Right kidney (tissue), 1 donor: ENCODE measurements around the gene INHBE.

Source experiments
- DNase-seq: peaks from one replicate; pipeline ENCODE4 v3.0.0-alpha.2; 2016

Gene INHBE

GRCh38 chr12:57461276-57461916 is 6.3 kb downstream of the INHBE start:
- DNase-seq, result peak; percentile 82

- peak; percentile 81 for DNase-seq
Observed at GRCh38 chr12:57461917-57462250, 6.8 kb downstream of the INHBE start.

- peak; percentile 89 for DNase-seq
Observed at GRCh38 chr12:57462251-57462911, 7.3 kb downstream of the INHBE start.

GRCh38 chr12:57462912-57463253 is 7.8 kb downstream of the INHBE start:
- no peak for DNase-seq

DNA sequence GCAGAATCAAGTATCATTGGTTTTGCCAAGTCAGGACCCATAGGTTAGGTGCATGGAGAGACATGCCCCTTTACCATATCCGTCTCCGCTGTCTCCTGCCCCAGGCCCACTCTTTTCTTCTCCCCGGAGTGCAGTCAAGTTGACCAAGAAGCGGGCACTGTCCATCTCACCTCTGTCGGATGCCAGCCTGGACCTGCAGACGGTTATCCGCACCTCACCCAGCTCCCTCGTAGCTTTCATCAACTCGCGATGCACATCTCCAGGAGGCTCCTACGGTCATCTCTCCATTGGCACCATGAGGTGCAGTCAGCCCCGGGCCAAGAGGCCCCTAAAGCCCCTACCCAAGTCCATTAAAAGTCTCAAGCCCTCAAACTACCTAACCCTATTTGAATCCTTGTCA is 9.5 kb downstream of the INHBE start:
- no peak for DNase-seq

GRCh38 chr12:57465030-57465746 is 10.1 kb downstream of the INHBE start:
- DNase-seq, result no peak

DNA sequence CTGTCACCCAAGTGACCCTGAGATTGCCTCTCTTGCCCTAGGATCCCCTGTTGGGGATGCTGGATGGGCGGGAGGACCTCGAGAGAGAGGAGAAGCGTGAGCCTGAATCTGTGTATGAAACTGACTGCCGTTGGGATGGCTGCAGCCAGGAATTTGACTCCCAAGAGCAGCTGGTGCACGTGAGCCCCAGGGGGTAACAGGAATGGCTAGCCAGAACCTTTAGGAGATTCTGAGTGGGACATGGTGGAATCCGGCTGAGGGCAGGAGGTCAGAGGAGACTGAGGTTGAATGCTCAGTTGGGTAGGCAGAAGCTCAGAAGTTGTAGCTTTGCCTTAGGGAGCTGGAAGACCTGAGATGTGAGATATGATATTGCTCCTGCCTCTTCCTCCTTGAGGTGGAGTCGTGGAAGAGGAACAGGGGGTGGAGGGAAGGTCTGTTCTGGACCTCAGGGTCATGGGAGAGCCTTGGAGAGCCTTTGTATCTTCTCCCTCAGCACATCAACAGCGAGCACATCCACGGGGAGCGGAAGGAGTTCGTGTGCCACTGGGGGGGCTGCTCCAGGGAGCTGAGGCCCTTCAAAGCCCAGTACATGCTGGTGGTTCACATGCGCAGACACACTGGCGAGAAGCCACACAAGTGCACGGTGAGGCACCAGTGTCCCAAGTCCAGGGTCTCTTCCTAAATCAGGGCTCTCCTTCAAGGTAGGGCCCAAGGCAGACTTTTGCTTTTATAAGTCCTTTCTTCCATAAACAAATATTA is 10.8 kb downstream of the INHBE start:
- no peak for DNase-seq

DNA sequence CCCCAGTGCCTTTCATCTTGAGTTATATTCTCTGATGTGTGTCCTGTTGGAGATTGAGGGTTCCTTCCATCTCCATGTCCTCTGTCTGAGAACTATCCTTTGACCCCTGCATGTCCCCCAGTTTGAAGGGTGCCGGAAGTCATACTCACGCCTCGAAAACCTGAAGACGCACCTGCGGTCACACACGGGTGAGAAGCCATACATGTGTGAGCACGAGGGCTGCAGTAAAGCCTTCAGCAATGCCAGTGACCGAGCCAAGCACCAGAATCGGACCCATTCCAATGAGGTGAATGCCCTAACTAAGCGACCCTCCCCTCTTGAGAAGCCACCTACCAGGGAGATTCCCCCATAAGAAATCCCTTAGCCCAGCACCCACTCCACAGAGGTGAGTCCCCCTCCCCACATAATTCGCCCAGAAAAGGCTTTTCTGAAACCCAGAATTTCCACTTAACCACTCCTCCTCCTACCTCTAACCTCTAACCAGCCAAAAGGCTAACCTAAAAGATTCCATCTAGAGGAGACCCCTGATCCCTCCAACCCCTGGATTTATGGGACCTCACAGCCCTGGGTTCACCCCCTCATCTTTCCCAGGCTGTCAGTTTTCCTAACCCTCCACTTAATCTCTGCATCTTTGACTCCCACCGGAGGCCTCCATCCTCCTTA is 12.2 kb downstream of the INHBE start:
- no peak for DNase-seq

DNA sequence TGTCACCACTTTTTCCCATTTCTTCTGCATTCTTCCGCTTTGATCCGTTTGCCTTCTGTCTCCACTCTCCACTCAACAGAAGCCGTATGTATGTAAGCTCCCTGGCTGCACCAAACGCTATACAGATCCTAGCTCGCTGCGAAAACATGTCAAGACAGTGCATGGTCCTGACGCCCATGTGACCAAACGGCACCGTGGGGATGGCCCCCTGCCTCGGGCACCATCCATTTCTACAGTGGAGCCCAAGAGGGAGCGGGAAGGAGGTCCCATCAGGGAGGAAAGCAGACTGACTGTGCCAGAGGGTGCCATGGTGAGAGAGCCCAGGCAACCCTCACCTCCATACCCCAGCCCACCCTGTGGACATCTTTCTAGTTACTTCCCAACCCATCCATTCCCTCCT is 12.8 kb downstream of the INHBE start:
- no peak for DNase-seq

DNA sequence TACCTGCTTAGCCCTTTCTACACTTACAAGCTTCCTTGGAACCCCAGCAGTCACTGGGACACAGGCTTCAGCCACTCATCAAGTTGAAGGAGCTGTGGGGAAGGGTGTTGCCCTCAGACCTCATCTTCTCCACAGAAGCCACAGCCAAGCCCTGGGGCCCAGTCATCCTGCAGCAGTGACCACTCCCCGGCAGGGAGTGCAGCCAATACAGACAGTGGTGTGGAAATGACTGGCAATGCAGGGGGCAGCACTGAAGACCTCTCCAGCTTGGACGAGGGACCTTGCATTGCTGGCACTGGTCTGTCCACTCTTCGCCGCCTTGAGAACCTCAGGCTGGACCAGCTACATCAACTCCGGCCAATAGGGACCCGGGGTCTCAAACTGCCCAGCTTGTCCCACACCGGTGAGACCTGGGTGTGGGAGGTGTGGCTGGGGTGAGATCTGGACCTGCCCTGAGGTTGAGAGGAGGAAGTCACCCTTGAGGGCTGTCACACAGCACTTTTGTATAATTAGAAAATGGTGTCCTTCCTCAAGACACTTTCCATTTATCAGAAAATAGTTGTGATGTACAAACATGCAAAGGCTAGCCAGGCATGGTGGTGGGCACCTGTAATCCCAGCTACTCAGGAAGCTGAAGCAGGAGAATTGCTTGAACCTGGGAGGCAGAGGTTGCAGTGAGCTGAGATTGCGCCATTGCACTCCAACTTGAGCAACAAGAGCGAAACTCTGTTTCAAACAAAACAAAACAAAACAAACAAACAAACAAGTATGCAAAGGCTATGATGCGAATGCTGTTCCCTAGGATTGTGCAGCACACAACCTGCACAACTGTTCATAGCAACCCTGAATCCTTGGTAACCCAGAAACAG is 14.4 kb downstream of the INHBE start:
- no peak for DNase-seq

DNA sequence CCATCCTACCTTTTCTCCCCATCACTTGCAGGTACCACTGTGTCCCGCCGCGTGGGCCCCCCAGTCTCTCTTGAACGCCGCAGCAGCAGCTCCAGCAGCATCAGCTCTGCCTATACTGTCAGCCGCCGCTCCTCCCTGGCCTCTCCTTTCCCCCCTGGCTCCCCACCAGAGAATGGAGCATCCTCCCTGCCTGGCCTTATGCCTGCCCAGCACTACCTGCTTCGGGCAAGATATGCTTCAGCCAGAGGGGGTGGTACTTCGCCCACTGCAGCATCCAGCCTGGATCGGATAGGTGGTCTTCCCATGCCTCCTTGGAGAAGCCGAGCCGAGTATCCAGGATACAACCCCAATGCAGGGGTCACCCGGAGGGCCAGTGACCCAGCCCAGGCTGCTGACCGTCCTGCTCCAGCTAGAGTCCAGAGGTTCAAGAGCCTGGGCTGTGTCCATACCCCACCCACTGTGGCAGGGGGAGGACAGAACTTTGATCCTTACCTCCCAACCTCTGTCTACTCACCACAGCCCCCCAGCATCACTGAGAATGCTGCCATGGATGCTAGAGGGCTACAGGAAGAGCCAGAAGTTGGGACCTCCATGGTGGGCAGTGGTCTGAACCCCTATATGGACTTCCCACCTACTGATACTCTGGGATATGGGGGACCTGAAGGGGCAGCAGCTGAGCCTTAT is 15.3 kb downstream of the INHBE start:
- no peak for DNase-seq

GRCh38 chr12:57470970-57471656 is 16.0 kb downstream of the INHBE start:
- no peak for DNase-seq

DNA sequence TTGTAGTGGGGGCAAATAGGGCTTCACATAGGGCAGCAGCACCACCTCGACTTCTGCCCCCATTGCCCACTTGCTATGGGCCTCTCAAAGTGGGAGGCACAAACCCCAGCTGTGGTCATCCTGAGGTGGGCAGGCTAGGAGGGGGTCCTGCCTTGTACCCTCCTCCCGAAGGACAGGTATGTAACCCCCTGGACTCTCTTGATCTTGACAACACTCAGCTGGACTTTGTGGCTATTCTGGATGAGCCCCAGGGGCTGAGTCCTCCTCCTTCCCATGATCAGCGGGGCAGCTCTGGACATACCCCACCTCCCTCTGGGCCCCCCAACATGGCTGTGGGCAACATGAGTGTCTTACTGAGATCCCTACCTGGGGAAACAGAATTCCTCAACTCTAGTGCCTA is 16.6 kb downstream of the INHBE start:
- DNase-seq, result no peak

DNA sequence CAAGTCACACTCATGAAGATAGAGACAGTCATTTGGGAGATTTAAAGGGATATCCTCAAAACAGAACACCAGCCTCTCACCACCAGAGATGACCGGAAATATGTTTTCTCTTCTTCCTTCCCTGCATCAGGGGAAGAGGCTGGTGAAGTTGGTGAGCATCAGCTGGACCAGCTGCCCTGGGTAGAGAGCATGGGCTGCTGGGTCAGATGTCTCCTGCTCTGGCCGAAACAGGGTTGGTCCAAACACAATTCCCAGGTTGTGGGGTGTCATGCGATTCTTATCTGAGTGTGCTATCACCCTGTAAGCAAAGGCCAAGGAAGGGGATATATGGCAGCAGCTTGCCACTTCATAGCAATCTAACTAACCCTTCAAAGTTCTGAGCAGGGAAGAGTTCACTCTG is 17.3 kb downstream of the INHBE start:
- no peak for DNase-seq

DNA sequence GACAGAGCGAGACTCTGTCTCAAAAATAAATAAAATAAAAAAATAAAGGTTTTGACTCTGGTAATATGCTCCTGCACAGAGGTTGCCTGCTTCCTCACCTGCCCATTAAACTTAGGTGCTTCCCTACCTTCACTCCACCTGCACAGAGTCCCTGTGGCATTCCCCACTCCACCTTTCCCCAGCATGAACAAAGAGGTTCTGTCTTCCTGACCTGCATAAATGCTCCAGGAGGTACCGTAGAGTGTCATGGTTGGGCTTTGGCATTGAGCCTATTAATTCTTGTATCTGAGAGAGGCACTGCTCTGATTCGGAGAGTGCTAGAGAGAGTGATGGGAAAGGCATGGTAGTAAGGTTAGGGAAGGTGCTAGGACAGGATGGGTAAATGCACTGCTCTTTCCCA is 18.3 kb downstream of the INHBE start:
- no peak for DNase-seq

GRCh38 chr12:57473886-57474285 is 18.8 kb downstream of the INHBE start:
- DNase-seq, result no peak

DNA sequence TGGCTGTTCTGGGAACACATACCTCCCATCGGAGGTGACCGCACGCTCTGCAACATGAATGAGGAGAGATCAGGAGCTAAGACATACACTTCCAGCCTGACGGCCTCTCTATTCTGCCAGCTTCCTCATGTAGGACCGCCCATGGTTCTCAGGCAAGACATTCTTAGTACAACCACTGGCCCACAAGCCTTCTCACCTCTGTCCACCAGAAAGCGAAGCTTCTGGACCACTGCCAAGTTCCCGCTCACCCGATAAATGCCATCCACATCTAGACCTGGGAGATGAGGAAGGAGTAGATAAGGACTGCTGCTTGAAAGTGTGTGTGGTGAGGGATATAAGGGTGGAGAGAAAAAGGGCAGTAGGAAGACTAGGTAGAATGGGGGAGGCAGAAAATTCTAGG is 19.3 kb downstream of the INHBE start:
- no peak for DNase-seq

DNA sequence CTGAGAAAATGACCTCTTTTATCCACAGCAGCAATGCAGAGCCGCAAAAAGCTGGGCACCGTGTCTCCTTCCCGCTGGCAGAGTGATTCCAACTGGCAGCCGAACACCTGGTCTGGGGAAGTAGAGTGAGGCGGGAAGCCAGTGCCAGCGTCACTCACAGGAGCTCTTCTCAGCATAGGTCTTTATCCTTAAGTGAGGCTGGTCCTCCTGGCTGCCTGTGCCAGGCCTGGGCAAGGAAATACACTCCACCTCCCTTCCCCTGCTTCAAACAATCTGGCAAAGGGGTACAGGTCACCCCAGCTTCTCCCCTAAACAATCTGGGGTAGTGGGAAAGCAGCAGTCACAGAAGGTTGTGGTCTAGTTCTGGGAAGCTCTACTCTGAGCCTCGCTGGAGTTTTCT is 19.8 kb downstream of the INHBE start:
- DNase-seq, result no peak

DNA sequence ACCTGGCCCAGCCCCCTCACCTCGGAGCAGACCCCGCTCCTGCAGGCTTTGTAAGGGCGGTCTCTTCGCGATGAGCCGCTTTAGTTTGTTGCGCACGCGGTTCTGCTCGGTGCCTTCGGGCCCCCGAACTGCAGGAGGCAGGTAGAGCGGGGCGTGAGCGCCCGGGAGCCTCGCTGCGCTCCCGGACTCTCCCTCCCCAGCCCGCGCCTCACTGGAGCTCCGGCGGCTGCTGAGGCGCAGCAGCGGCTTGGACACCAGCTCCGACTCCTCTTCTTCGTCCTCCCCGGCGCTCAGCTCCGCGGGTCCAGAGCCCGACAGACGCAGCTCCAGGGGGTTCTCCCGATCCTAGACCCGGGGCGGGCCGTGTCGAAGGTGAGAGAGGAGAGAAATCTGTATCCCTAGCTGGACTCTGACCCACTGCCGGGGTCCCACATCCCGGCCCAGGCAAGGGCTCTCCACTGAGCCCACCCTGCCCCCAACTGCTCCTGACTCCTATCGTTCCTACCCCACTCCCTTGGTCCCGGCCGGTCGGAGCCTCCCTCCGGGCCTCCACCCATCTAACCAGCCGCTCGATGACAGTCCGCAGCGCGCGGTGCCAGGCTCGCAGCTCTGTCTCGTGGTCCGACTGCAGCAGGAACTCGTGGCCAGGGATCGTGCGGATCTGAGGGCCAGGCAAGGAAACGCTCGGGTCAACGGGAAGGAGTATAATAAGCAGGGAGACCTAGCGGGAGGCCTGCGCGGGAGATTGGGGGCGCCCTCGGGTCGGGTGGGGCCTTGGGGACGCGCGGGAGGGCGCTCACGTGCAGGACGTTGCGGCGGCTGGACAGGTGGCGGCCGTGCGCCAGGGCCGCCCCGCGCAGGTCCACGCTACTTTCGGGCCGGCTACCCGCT is 20.4 kb downstream of the INHBE start:
- DNase-seq, result peak; percentile 73
